GM21737 (cell line): ENCODE results near the gene WIZ.

Source experiments
- ATAC-seq: cut with Tn5 transposase; IDR thresholded peaks from one replicate; pipeline ENCODE4 v1.9.1; 2021; ENCODE audit warnings: mild to moderate bottlenecking, moderate library complexity; ENCODE audit not compliant: unreplicated experiment

The WIZ gene

GRCh38 chr19:15445807-15446376, 3.9 kb downstream of the WIZ start:
- ATAC-seq: no peak

- ATAC-seq: no peak
Measured at GRCh38 chr19:15445227-15445605, 4.5 kb downstream of the WIZ start.

GRCh38 chr19:15444505-15445226, 5.1 kb downstream of the WIZ start:
- ATAC-seq: no peak

- ATAC-seq: no peak
Measured at GRCh38 chr19:15443838-15444237, 5.9 kb downstream of the WIZ start.

- ATAC-seq: no peak
Measured at GRCh38 chr19:15443325-15443724, 6.4 kb downstream of the WIZ start.

GRCh38 chr19:15442142-15442920, 7.4 kb downstream of the WIZ start:
- ATAC-seq: no peak

GRCh38 chr19:15441317-15441716, 8.4 kb downstream of the WIZ start:
- ATAC-seq: no peak

GRCh38 chr19:15439821-15440641, 9.7 kb downstream of the WIZ start:
- ATAC-seq: no peak

- no peak for ATAC-seq
Measured at GRCh38 chr19:15439078-15439799, 10.5 kb downstream of the WIZ start.

- no peak for ATAC-seq
Measured at GRCh38 chr19:15438577-15438976, 11.2 kb downstream of the WIZ start.

- no peak for ATAC-seq
Measured at GRCh38 chr19:15438124-15438496, 11.6 kb downstream of the WIZ start.

GRCh38 chr19:15437355-15438123, 12.2 kb downstream of the WIZ start:
- ATAC-seq: no peak

GRCh38 chr19:15436826-15437110, 13.0 kb downstream of the WIZ start:
- no peak for ATAC-seq

GRCh38 chr19:15436012-15436825, 13.5 kb downstream of the WIZ start:
- ATAC-seq: no peak

GRCh38 chr19:15433519-15434069, 16.2 kb downstream of the WIZ start:
- ATAC-seq: no peak

- ATAC-seq: peak; percentile 76
Measured at GRCh38 chr19:15432629-15433518, 16.9 kb downstream of the WIZ start.

GRCh38 chr19:15432018-15432494, 17.7 kb downstream of the WIZ start:
- ATAC-seq: no peak
